ENCODE results near the gene EPB41L5. TPM values are rescaled to one million over a fixed set of nuclear protein-coding genes. Genes with fewer than 3 reads are reported as not detected.

EPB41L5 gene
- total RNA-seq, 1 donor from 2014 or later = 78.0 TPM

DNA sequence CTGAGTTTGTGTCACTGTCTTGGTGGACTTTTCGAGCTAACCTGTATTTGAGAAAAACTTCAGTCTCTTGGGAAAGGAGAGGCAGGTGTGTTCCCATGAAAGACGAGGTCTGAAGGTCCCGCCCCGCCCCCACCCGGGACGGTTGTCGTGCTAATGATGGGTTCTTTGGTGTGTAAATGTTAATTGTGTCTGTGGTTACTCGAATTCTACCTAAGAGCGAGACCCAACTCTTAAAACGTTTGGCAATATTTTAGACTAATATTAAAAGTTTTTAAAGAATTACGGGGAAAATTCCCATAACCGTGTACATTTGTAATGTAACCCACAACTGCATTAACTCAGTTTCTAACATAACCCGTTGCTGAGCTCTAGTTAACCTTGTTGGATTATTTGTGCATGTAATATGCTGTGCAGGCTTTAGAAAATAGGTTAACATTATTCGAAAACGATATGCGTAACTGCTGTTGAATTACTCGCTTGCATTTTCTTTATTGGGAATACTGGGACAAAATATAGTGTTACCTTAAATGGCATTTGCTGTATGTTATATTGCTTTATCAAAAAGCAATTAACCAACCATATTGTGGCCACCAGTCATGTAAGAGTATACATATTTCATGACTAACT lies 833 bp downstream of the EPB41L5 start:
- no peak for DNase-seq (ENCODE audit: low spot score)
- no peaks in the 10 kb centered on the region for H3K9me3 Mint-ChIP-seq (ENCODE audit: unreplicated experiment)

GRCh38 chr2:120014226-120014980 lies 1.5 kb downstream of the EPB41L5 start:
- Mint-ChIP-seq H3K4me3 (ENCODE audit: unreplicated experiment) (peak overlapping the region; percentile 95), H3K9me3 (ENCODE audit: unreplicated experiment) (no peaks in the 10 kb centered on the region), H3K36me3 (ENCODE audit: low read depth, unreplicated experiment) (peaks cover 16% of the 10 kb centered on the region), H3K27ac (ENCODE audit: unreplicated experiment) (no peak overlapping the region), H3K27me3 (ENCODE audit: unreplicated experiment) (peaks cover 5% of the 10 kb centered on the region), H3K4me1 (ENCODE audit: unreplicated experiment) (peaks cover 20% of the 10 kb centered on the region)
- no peak for DNase-seq (ENCODE audit: low spot score)
- TF ChIP-seq, protein P1, sequence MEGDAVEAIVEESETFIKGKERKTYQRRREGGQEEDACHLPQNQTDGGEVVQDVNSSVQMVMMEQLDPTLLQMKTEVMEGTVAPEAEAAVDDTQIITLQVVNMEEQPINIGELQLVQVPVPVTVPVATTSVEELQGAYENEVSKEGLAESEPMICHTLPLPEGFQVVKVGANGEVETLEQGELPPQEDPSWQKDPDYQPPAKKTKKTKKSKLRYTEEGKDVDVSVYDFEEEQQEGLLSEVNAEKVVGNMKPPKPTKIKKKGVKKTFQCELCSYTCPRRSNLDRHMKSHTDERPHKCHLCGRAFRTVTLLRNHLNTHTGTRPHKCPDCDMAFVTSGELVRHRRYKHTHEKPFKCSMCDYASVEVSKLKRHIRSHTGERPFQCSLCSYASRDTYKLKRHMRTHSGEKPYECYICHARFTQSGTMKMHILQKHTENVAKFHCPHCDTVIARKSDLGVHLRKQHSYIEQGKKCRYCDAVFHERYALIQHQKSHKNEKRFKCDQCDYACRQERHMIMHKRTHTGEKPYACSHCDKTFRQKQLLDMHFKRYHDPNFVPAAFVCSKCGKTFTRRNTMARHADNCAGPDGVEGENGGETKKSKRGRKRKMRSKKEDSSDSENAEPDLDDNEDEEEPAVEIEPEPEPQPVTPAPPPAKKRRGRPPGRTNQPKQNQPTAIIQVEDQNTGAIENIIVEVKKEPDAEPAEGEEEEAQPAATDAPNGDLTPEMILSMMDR (IDR thresholded peaks at IDR 0.05; ENCODE audit: unreplicated experiment) = no peak

More for the DNA sequence above, 833 bp downstream of the EPB41L5 start:
- TF ChIP-seq, protein P1 (IDR thresholded peaks at IDR 0.05; ENCODE audit: unreplicated experiment) = no peak
- H3K4me3 Mint-ChIP-seq (ENCODE audit: unreplicated experiment) = peak overlapping the region; percentile 95
- H3K27ac Mint-ChIP-seq (ENCODE audit: unreplicated experiment) = no peak overlapping the region
- H3K36me3 Mint-ChIP-seq (ENCODE audit: low read depth, unreplicated experiment) = peaks cover 16% of the 10 kb centered on the region
- H3K4me1 Mint-ChIP-seq (ENCODE audit: unreplicated experiment) = peaks cover 20% of the 10 kb centered on the region
- H3K27me3 Mint-ChIP-seq (ENCODE audit: unreplicated experiment) = peaks cover 5% of the 10 kb centered on the region

DNA sequence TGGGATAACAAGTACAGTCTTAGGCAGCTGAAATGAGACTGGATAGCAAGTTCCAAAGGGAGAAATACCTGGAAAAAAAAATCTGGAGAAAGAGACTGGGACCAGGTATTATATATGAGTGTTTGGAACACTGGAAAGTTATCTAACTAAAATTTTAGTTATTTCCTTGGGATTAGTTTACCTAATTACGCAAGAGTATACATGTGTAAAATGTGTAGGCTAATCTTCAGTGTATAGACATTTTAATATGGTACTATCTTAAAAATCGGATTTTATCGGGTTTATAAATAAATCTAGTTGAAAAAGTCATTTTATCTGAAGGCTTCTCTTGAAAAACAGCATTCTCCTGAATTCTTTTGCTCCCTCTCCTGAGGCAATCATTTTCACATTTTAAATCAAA lies 3.9 kb downstream of the EPB41L5 start:
- Mint-ChIP-seq H3K4me3 (ENCODE audit: unreplicated experiment) (no peak overlapping the region), H3K27ac (ENCODE audit: unreplicated experiment) (no peak overlapping the region), H3K4me1 (ENCODE audit: unreplicated experiment) (peaks cover 20% of the 10 kb centered on the region), H3K36me3 (ENCODE audit: low read depth, unreplicated experiment) (peaks cover 26% of the 10 kb centered on the region), H3K9me3 (ENCODE audit: unreplicated experiment) (no peaks in the 10 kb centered on the region), H3K27me3 (ENCODE audit: unreplicated experiment) (no peaks in the 10 kb centered on the region)
- TF ChIP-seq, protein P1 (IDR thresholded peaks at IDR 0.05; ENCODE audit: unreplicated experiment) = no peak
- no peak for DNase-seq (ENCODE audit: low spot score)

DNA sequence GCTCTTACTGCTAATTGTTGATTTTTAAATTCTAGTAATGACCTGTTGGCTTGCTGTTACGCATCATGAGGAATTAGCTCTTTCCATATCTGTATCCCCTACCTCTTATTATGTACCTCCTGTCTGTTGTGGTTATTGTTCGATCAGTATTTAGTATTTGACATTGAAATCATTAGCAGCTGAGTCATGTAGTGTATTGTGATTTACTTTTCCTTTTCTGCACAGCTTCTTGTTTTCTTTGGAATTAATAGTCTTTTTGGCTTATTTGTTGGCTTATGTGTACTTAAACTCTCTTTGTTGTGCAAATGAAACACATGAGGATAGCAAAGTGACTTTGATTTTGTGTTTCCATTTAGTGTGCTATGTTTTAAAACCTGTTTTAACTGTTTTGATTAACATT lies 4.3 kb downstream of the EPB41L5 start:
- H3K9me3 Mint-ChIP-seq (ENCODE audit: unreplicated experiment) = no peaks in the 10 kb centered on the region
- H3K27me3 Mint-ChIP-seq (ENCODE audit: unreplicated experiment) = no peaks in the 10 kb centered on the region
- no peak for DNase-seq (ENCODE audit: low spot score)
- no peak overlapping the region for H3K4me3 Mint-ChIP-seq (ENCODE audit: unreplicated experiment)
- no peak overlapping the region for H3K27ac Mint-ChIP-seq (ENCODE audit: unreplicated experiment)
- peaks cover 18% of the 10 kb centered on the region for H3K4me1 Mint-ChIP-seq (ENCODE audit: unreplicated experiment)
- TF ChIP-seq, protein P1 (IDR thresholded peaks at IDR 0.05; ENCODE audit: unreplicated experiment) = no peak
- H3K36me3 Mint-ChIP-seq (ENCODE audit: low read depth, unreplicated experiment) = peaks cover 25% of the 10 kb centered on the region

DNA sequence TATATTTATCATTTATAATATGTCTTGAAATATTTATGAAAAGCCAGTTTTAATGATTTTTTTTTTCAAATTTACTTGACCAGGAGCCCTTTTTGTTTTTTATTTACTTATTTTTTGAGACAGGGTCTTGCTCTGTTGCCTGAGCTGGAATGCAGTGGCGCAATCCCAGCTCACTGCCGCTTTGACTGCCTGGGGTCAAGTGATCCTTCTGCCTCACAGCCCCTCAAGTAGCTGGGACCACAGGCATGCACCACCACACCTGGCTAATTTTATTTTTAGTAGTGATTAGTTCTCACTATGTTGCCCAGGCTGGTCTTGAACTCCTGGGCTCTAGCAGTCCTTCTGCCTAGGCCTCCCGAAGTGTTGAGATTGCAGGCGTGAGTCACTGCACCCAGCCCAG lies 5.7 kb downstream of the EPB41L5 start:
- no peak overlapping the region for H3K27ac Mint-ChIP-seq (ENCODE audit: unreplicated experiment)
- H3K9me3 Mint-ChIP-seq (ENCODE audit: unreplicated experiment) = no peaks in the 10 kb centered on the region
- peaks cover 34% of the 10 kb centered on the region for H3K36me3 Mint-ChIP-seq (ENCODE audit: low read depth, unreplicated experiment)
- TF ChIP-seq, protein P1 (IDR thresholded peaks at IDR 0.05; ENCODE audit: unreplicated experiment) = no peak
- no peak overlapping the region for H3K4me3 Mint-ChIP-seq (ENCODE audit: unreplicated experiment)
- no peaks in the 10 kb centered on the region for H3K27me3 Mint-ChIP-seq (ENCODE audit: unreplicated experiment)
- peaks cover 15% of the 10 kb centered on the region for H3K4me1 Mint-ChIP-seq (ENCODE audit: unreplicated experiment)
- no peak for DNase-seq (ENCODE audit: low spot score)

Data from endothelial cell (in vitro differentiated cells).